HEK293T (cell line): ENCODE results near the gene VWA1.

Experiments
- CTCF ChIA-PET: fragments of 350-600 bp; formaldehyde crosslinking; extraction: SDS; loops from one replicate; lab custom pipeline; 2021; ENCODE audit warnings: antibody characterized with exemption, inconsistent platforms; lab: Yijun Ruan, JAX
- POLR2A ChIA-PET: fragments of 350-600 bp; formaldehyde crosslinking; extraction: SDS; loops from one replicate; lab custom pipeline; 2020; ENCODE audit warnings: antibody characterized with exemption, inconsistent platforms; lab: Yijun Ruan, JAX
- DNase-seq: peaks from one replicate; pipeline ENCODE4 v3.0.0; 2012; ENCODE audit warnings: mixed read lengths; ENCODE audit errors: extremely low spot score
- ARNT ChIP-seq: fragments of 450-650 bp; IDR thresholded peaks from 2 replicates; pipeline ENCODE4 v1.6.1; 2017; ENCODE audit warnings: mild to moderate bottlenecking
- BHLHE40 ChIP-seq: fragments of 450-650 bp; IDR thresholded peaks from 2 replicates; pipeline ENCODE4 v1.6.1; 2016; ENCODE audit warnings: mild to moderate bottlenecking, moderate library complexity, borderline replicate concordance
- CTBP1 ChIP-seq: fragments of 450-650 bp; IDR thresholded peaks from 2 replicates; pipeline ENCODE4 v1.6.1; 2016; ENCODE audit warnings: borderline replicate concordance
- ELF4 ChIP-seq: fragments of 450-650 bp; IDR thresholded peaks from 2 replicates; pipeline ENCODE4 v1.6.1; 2017; ENCODE audit warnings: antibody characterized with exemption
- FOXA1 ChIP-seq: fragments of 450-650 bp; IDR thresholded peaks from 2 replicates; pipeline ENCODE4 v1.6.1; 2016; ENCODE audit warnings: mild to moderate bottlenecking
- FOXK2 ChIP-seq: fragments of 450-650 bp; IDR thresholded peaks from 2 replicates; pipeline ENCODE4 v1.6.1; 2016; ENCODE audit warnings: mild to moderate bottlenecking
- FOXM1 ChIP-seq: fragments of 450-650 bp; IDR thresholded peaks from 2 replicates; pipeline ENCODE4 v1.6.1; 2017; ENCODE audit warnings: mild to moderate bottlenecking, borderline replicate concordance
- HDGF ChIP-seq: fragments of 450-650 bp; IDR thresholded peaks from 2 replicates; pipeline ENCODE4 v1.6.1; 2017; ENCODE audit warnings: antibody characterized with exemption, borderline replicate concordance
- L3MBTL2 ChIP-seq: fragments of 450-650 bp; conservative IDR thresholded peaks from 2 replicates; pipeline ENCODE4 v1.6.1; 2016; ENCODE audit warnings: mild to moderate bottlenecking
- LEF1 ChIP-seq: fragments of 450-650 bp; IDR thresholded peaks from 2 replicates; pipeline ENCODE4 v1.6.1; 2017; ENCODE audit warnings: mild to moderate bottlenecking, borderline replicate concordance
- NFRKB ChIP-seq: fragments of 450-650 bp; IDR thresholded peaks from 2 replicates; pipeline ENCODE4 v1.6.1; 2016; ENCODE audit warnings: mild to moderate bottlenecking, moderate library complexity
- PKNOX1 ChIP-seq: fragments of 450-650 bp; IDR thresholded peaks from 2 replicates; pipeline ENCODE4 v1.6.1; 2016
- SP1 ChIP-seq: fragments of 450-650 bp; IDR thresholded peaks from 2 replicates; pipeline ENCODE4 v1.6.1; 2017
- SUZ12 ChIP-seq: fragments of 450-650 bp; IDR thresholded peaks from 2 replicates; pipeline ENCODE4 v1.6.1; 2016; ENCODE audit warnings: mild to moderate bottlenecking
- TARDBP ChIP-seq: fragments of 450-650 bp; IDR thresholded peaks from 2 replicates; pipeline ENCODE4 v1.6.1; 2016
- ZNF384 ChIP-seq: fragments of 450-650 bp; IDR thresholded peaks from 2 replicates; pipeline ENCODE4 v1.6.1; 2016

The VWA1 gene

GRCh38 chr1:1397839-1398523 lies 37.5 kb upstream of the VWA1 start:
- ChIA-PET CTCF (interaction anchor here (0.6 to 1.2 kb wide), 2 partner anchors 23 to 648 kb away, joined by 3 read pairs; partner anchors contain the start of gene AURKAIP1), POLR2A (interaction anchor here (1.5 to 2.7 kb wide), 3 partner anchors 10 to 39 kb away, joined by 9 to 54 read pairs (median 12); partner anchors contain the start of gene AURKAIP1)
- no peak for DNase-seq
- TF ChIP-seq ZNF384 = no peak
- no peak for TF ChIP-seq FOXM1
- TF ChIP-seq HDGF = no peak
- TF ChIP-seq SUZ12 = no peak
- TF ChIP-seq LEF1 = no peak
- TF ChIP-seq ELF4 = no peak
- TF ChIP-seq TARDBP = no peak
- no peak for TF ChIP-seq CTBP1
- no peak for TF ChIP-seq BHLHE40
- no peak for TF ChIP-seq SP1
- no peak for TF ChIP-seq FOXK2
- no peak for TF ChIP-seq NFRKB
- no peak for TF ChIP-seq L3MBTL2
- no peak for TF ChIP-seq ARNT
- TF ChIP-seq PKNOX1 = no peak
- no peak for TF ChIP-seq FOXA1

GRCh38 chr1:1398677-1399186 lies 36.8 kb upstream of the VWA1 start:
- no peak for DNase-seq
- ChIA-PET CTCF (interaction anchor here (0.6 to 1.2 kb wide), 6 partner anchors 23 to 647 kb away, joined by 3 read pairs; partner anchors contain the start of gene AURKAIP1), POLR2A (interaction anchor here (0.7 to 2.7 kb wide), 14 partner anchors 8 to 94 kb away, joined by 3 to 54 read pairs (median 5); partner anchors contain the start of genes AURKAIP1 and VWA1)
- no peak for TF ChIP-seq FOXM1
- no peak for TF ChIP-seq LEF1
- TF ChIP-seq SUZ12 = no peak
- no peak for TF ChIP-seq ELF4
- no peak for TF ChIP-seq TARDBP
- TF ChIP-seq SP1 = no peak
- TF ChIP-seq NFRKB = no peak
- no peak for TF ChIP-seq PKNOX1
- TF ChIP-seq BHLHE40 = no peak
- TF ChIP-seq FOXK2 = no peak
- TF ChIP-seq CTBP1 = no peak
- TF ChIP-seq HDGF = no peak
- no peak for TF ChIP-seq ARNT
- TF ChIP-seq L3MBTL2 = no peak
- no peak for TF ChIP-seq FOXA1
- no peak for TF ChIP-seq ZNF384

- ChIA-PET CTCF (interaction anchor here (0.6 to 1.2 kb wide), 5 partner anchors 24 to 105 kb away, joined by 3 read pairs; partner anchors contain the start of gene AURKAIP1), POLR2A (interaction anchor here (0.7 to 2.7 kb wide), 15 partner anchors 8 to 94 kb away, joined by 3 to 54 read pairs (median 5); partner anchors contain the start of genes AURKAIP1 and VWA1)
- TF ChIP-seq FOXM1 = no peak
- peak; percentile 69 for TF ChIP-seq ELF4
- TF ChIP-seq LEF1 = 0 out of 2 replicates have a peak, but pooled peaks have one; percentile 58
- peak; percentile 99 for TF ChIP-seq PKNOX1
- peak; percentile 99 for DNase-seq
These were observed 36.2 kb upstream of the VWA1 start, which contains the start of gene CCNL2 for GRCh38 chr1:1399187-1399871. Gene CCNL2, minus strand, starts transcription at chr1:1399335. Its CDS starts 29 bp downstream, at chr1:1399306.

- CTCF ChIA-PET = interaction anchor here (0.6 to 1.4 kb wide), 3 partner anchors 40 to 179 kb away, joined by 3 to 6 read pairs (median 4); no protein-coding TSS in a partner anchor
- TF ChIP-seq PKNOX1 (no peak), L3MBTL2 (peak; percentile 64)
- POLR2A ChIA-PET = interaction anchor here (1.0 to 2.7 kb wide), 5 partner anchors 15 to 105 kb away, joined by 3 to 54 read pairs (median 7); partner anchors contain the start of genes AURKAIP1 and DVL1
- no peak for DNase-seq
These were observed 35.5 kb upstream of the VWA1 start for GRCh38 chr1:1399872-1400575.
